Spleen (tissue), 11 donors: ENCODE data around the gene MFAP5. TPM values are rescaled to one million over a fixed set of nuclear protein-coding genes. Genes with fewer than 3 reads are reported as not detected.

Experiments
- DNase-seq: peaks from one replicate; pipeline ENCODE4 v3.0.0-alpha.2; 2020
- H3K27ac ChIP-seq, 8 donors: fragments of 200-600 bp; sonication (generic) in 7 of 8; 1 replicate in 4 of 8; 2 replicates in 4 of 8; pipeline versions ENCODE4 v1.5.0 to v1.8.0; 2016 to 2021; ENCODE audit warnings: inconsistent platforms in 4 of 8, mild to moderate bottlenecking in 4 of 8, moderate library complexity in 1 of 8
- H3K27me3 ChIP-seq, 7 donors: fragments of 200-600 bp; sonication (generic) in 6 of 7; replicated peaks in 1 of 7; 1 replicate in 4 of 7; 2 replicates in 3 of 7; pipeline versions ENCODE4 v1.5.0 to v1.8.0; 2016 to 2021; ENCODE audit warnings: inconsistent platforms in 3 of 7, mild to moderate bottlenecking in 1 of 7
- H3K36me3 ChIP-seq, 6 donors: fragments of 200-600 bp; sonication (generic) in 5 of 6; 1 replicate in 4 of 6; 2 replicates in 2 of 6; pipeline versions ENCODE4 v1.5.0 to v1.8.0; 2016 to 2021; ENCODE audit warnings: inconsistent platforms in 2 of 6
- H3K4me1 ChIP-seq, 6 donors: fragments of 200-600 bp; sonication (generic) in 5 of 6; 1 replicate in 3 of 6; 2 replicates in 3 of 6; pipeline versions ENCODE4 v1.5.0 to v1.8.0; 2016 to 2021; ENCODE audit warnings: inconsistent platforms in 3 of 6
- H3K4me3 ChIP-seq, 8 donors: fragments of 200-600 bp; sonication (generic) in 7 of 8; 1 replicate in 4 of 8; 2 replicates in 4 of 8; pipeline versions ENCODE4 v1.5.0 to v1.8.0; 2016 to 2021; ENCODE audit warnings: inconsistent platforms in 4 of 8, mild to moderate bottlenecking in 4 of 8, moderate library complexity in 2 of 8
- H3K9me3 ChIP-seq, 8 donors: fragments of 200-600 bp; sonication (generic) in 7 of 8; 1 replicate in 4 of 8; 2 replicates in 4 of 8; pipeline versions ENCODE4 v1.5.0 to v1.8.0; 2016 to 2021; ENCODE audit warnings: inconsistent platforms in 4 of 8
- POLR2A ChIP-seq, 3 donors: fragments of 450-650 bp; IDR thresholded peaks; one replicate each; pipeline ENCODE4 v1.5.1; 2017; ENCODE audit warnings: antibody characterized with exemption in 3 of 3, mild to moderate bottlenecking in 1 of 3
- POLR2AphosphoS5 ChIP-seq, 3 donors: sonication (generic); formaldehyde crosslinking; IDR thresholded peaks; one replicate each; pipeline ENCODE4 v1.5.1; 2017; ENCODE audit warnings: antibody characterized with exemption in 3 of 3
- WGBS, 5 donors: extraction: QIAGEN DNeasy Blood & Tissue Kit in 3 of 5; methylation state at CpG; one replicate each; pipeline versions ENCODE4 v1.1.5 to v1.1.7; 2013 to 2018; 5-methylcytosine and 5-hydroxymethylcytosine counted together
- intact Hi-C: fragments of 100-400 bp; cut with DNase I; formaldehyde crosslinking; loops from one replicate; pipeline ENCODE4 v1.15.0; 2023; ENCODE audit warnings: low total_unique reads
- polyA plus RNA-seq, 3 donors: library from polyadenylated mRNA; stranded (reverse); fragments of 200-250 nt; gene quantifications; one replicate each; pipeline ENCODE4 v1.2.1, GENCODE V29; 2013
- total RNA-seq, 7 donors: library from RNA; depleted of rRNA in 3 of 7; stranded (reverse); fragments of >200 nt in 3 of 7; fragmentation: NEBNext Ultra II Directional in 4 of 7; extraction: Animal tissue kit (Norgen Biotek cat#: 25700) in 4 of 7; gene quantifications; one replicate each; pipeline versions ENCODE4 v1.1.0 to v1.2.1, GENCODE V29; 2016 to 2021
- TF ChIP-seq, protein P1 (sequence below), 11 experiments: fragments of 200-600 bp in 7 of 11; fragments of 450-650 bp in 4 of 11; sonication (generic) in 4 of 11; IDR thresholded peaks in 8 of 11; conservative IDR thresholded peaks in 3 of 11; 1 replicate in 7 of 11; 2 replicates in 4 of 11; pipeline versions ENCODE4 v1.4.0 to v1.8.0; 2016 to 2021; ENCODE audit warnings: antibody characterized with exemption in 11 of 11, inconsistent platforms in 4 of 11, mild to moderate bottlenecking in 1 of 11
- donor health status: healthy with polysubstance abuse.
- donor health status: DM: no; HTN: no; CAD: no; lungs with moderate emphysema.
- donor health status: DM: no; HTN: no; CAD: no.
- donor health status: Bipolar disorder and iron deficiency.
- donor health status: healthy.
- donor health status: DM: no; HTN: no; CAD: no.
- donor health status: DM: yes; HTN: yes; CAD: no.

MFAP5 gene
- total and polyA plus RNA-seq, 10 donors = 0.57 to 14.3 (median 3.3) TPM

DNA sequence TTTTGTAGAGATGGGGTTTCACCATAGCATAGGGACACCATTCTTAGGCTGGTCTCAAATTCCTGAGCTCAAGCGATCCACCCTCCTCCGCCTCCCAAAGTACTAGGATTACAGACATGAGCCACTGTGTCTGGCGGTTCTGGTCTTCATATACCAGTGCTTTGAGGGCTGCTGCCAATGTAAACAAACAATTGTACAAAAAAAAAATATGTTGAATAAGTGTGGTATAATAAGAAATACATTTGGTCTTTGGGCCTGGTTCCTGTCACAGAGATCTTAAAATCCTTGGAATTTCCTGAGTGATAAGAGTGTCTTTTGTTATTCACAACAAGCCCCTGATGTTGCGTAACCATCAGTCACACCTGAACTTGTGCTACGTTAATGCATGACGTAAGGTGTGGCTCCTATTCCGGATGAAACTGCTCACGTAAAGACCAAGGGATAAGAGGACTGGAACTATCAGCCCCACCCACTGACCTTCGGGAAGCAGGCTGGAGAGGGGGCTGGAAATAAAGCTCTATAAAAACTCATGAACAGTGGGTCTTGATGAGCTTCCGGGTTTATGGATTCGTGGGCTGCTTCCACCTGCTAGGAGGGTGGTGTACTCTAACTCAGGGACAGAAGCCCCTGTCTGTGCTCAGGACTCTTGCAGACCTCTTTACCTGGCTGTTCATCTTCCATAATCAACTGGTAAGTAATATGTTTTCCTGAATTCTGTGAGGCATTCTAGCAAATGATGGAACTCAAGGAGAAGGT is 18.7 kb upstream of the MFAP5 start:
- Histone ChIP-seq H3K9me3 (no peaks in the 10 kb centered on the region), H3K4me3 (no peak overlapping the region), H3K4me1 (peaks cover 0 to 19% (median 10%) of the 10 kb centered on the region in 6 donors), H3K27ac (peak overlapping the region in 1 of 8 donors; percentile 1), H3K36me3 (no peaks in the 10 kb centered on the region), H3K27me3 (no peaks in the 10 kb centered on the region)
- TF ChIP-seq POLR2A (IDR thresholded peaks at IDR 0.05) = no peak
- TF ChIP-seq, protein P1, sequence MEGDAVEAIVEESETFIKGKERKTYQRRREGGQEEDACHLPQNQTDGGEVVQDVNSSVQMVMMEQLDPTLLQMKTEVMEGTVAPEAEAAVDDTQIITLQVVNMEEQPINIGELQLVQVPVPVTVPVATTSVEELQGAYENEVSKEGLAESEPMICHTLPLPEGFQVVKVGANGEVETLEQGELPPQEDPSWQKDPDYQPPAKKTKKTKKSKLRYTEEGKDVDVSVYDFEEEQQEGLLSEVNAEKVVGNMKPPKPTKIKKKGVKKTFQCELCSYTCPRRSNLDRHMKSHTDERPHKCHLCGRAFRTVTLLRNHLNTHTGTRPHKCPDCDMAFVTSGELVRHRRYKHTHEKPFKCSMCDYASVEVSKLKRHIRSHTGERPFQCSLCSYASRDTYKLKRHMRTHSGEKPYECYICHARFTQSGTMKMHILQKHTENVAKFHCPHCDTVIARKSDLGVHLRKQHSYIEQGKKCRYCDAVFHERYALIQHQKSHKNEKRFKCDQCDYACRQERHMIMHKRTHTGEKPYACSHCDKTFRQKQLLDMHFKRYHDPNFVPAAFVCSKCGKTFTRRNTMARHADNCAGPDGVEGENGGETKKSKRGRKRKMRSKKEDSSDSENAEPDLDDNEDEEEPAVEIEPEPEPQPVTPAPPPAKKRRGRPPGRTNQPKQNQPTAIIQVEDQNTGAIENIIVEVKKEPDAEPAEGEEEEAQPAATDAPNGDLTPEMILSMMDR (IDR thresholded peaks at IDR 0.05 in 8 of 11, conservative IDR thresholded peaks at IDR 0.05 in 3 of 11) = no peak
- TF ChIP-seq POLR2AphosphoS5 (IDR thresholded peaks at IDR 0.05) = no peak
- no peak for DNase-seq
- 59 to 77% (median 66%) methylated on average over 11 of the region's 11 CpGs for WGBS, 5 donors
- intact Hi-C loops = loop anchor here (5.0 to 10.0 kb wide), 3 partner anchors 141 to 356 kb away; partner anchors contain the start of gene A2ML1

DNA sequence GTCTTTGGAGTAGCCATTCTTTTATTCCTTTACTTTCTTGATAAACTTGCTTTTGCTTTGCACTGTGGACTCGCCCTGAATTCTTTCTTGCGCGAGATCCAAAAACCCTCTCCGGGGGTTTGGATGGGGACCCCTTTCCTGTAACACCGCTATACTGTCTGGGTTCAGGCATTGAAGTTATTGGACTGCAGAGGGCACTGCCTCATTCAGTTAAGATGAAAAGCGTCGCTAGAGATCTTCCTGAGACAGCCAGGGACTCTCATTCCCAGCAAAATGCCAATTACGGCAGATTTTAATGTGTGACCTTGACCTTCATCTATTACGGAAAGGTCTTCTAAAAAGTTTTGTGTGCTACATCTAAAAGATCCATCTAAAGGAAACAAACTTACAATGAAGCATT is 17.9 kb upstream of the MFAP5 start:
- TF ChIP-seq, protein P1 (IDR thresholded peaks at IDR 0.05 in 8 of 11, conservative IDR thresholded peaks at IDR 0.05 in 3 of 11) = no peak
- no peak for TF ChIP-seq POLR2A (IDR thresholded peaks at IDR 0.05)
- H3K36me3 ChIP-seq = no peaks in the 10 kb centered on the region
- intact Hi-C loops = loop anchor here (5.0 to 10.0 kb wide), 3 partner anchors 142 to 357 kb away; partner anchors contain the start of gene A2ML1
- no peak overlapping the region for H3K4me3 ChIP-seq
- no peak for DNase-seq
- H3K9me3 ChIP-seq = no peaks in the 10 kb centered on the region
- H3K4me1 ChIP-seq = peaks cover 0 to 23% (median 13%) of the 10 kb centered on the region in 6 donors
- H3K27me3 ChIP-seq = no peaks in the 10 kb centered on the region
- WGBS, 5 donors = 66 to 85% (median 77%) methylated on average over 9 of the region's 9 CpGs
- peak overlapping the region in 1 of 8 donors; percentile 1 for H3K27ac ChIP-seq

DNA sequence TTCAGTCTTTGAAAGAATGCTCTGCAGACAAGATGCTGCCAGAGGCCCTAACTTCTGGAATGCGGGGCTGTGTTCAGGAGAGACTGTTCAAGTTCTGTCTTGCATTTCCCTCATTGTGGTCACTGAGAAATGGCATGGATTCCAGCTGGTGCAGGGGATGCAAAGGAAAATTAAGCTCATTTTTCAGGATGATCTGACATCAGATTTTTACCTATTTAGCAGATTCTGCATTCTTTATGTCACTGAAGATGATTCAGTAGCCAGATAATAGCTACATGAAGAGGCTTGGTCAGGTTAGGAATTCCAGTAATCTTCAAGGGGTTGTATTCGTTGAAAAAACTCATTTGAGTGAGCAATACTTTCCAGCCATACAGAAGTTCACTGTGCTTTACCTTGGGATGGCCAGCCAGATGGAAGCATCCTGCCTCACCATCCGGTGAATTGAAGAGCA is 16.1 kb upstream of the MFAP5 start:
- no peak overlapping the region for H3K4me3 ChIP-seq
- no peaks in the 10 kb centered on the region for H3K36me3 ChIP-seq
- H3K4me1 ChIP-seq = peaks cover 0 to 29% (median 14%) of the 10 kb centered on the region in 6 donors
- no peaks in the 10 kb centered on the region for H3K27me3 ChIP-seq
- no peak for TF ChIP-seq POLR2AphosphoS5 (IDR thresholded peaks at IDR 0.05)
- TF ChIP-seq POLR2A (IDR thresholded peaks at IDR 0.05) = no peak
- TF ChIP-seq, protein P1 (IDR thresholded peaks at IDR 0.05 in 8 of 11, conservative IDR thresholded peaks at IDR 0.05 in 3 of 11) = no peak
- H3K9me3 ChIP-seq = no peaks in the 10 kb centered on the region
- DNase-seq = no peak
- intact Hi-C loops = no loop called here
- H3K27ac ChIP-seq = no peak overlapping the region
- WGBS, 5 donors = 81 to 91% (median 87%) methylated on average over 3 of the region's 3 CpGs

DNA sequence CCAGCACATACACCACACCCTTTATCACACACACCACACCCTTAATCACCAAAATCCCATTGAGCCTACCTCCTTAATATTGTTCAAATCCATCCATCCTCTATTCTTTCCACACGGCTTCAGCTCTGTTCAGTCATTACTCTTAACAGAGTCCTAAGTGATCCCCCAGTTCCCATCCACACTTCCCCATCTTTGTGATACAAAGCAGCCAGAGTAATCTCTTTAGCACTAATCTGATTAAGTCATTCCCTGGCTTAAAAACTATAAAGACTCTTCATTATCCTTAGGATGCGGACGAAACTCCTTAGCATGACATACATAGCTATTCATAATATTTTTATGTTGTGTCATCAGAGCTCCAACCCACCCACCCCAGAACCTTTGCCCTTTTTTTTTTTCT is 14.7 kb upstream of the MFAP5 start:
- no peak for DNase-seq
- intact Hi-C loops = no loop called here
- Histone ChIP-seq H3K4me1 (peaks cover 0 to 29% (median 14%) of the 10 kb centered on the region in 6 donors), H3K4me3 (no peak overlapping the region), H3K27ac (no peak overlapping the region), H3K27me3 (no peaks in the 10 kb centered on the region), H3K9me3 (no peaks in the 10 kb centered on the region), H3K36me3 (no peaks in the 10 kb centered on the region)
- no peak for TF ChIP-seq POLR2A (IDR thresholded peaks at IDR 0.05)
- TF ChIP-seq POLR2AphosphoS5 (IDR thresholded peaks at IDR 0.05) = no peak
- TF ChIP-seq, protein P1 (IDR thresholded peaks at IDR 0.05 in 8 of 11, conservative IDR thresholded peaks at IDR 0.05 in 3 of 11) = no peak
- WGBS, 5 donors = 89 to 95% (median 94%) methylated on average over 3 of the region's 3 CpGs
